Esophagus muscularis mucosa (tissue), 3 donors: Measurements from ENCODE around the gene ISX.

Experiments used
- POLR2A ChIP-seq: fragments of 450-650 bp; IDR thresholded peaks from one replicate; pipeline ENCODE4 v1.6.1; 2017; ENCODE audit warnings: antibody characterized with exemption, moderate library complexity, mild to moderate bottlenecking, low read depth
- POLR2AphosphoS5 ChIP-seq, 2 donors: sonication (generic); formaldehyde crosslinking; IDR thresholded peaks; one replicate each; pipeline ENCODE4 v1.6.1; 2017; ENCODE audit warnings: antibody characterized with exemption in 2 of 2
- TF ChIP-seq, protein P1 (sequence below), 3 experiments: fragments of 200-600 bp in 2 of 3; fragments of 450-650 bp in 1 of 3; sonication (generic) in 2 of 3; IDR thresholded peaks; one replicate each; pipeline ENCODE4 v1.5.1; 2017 to 2019; ENCODE audit warnings: antibody characterized with exemption in 3 of 3, mild to moderate bottlenecking in 2 of 3, moderate library complexity in 1 of 3

DNA sequence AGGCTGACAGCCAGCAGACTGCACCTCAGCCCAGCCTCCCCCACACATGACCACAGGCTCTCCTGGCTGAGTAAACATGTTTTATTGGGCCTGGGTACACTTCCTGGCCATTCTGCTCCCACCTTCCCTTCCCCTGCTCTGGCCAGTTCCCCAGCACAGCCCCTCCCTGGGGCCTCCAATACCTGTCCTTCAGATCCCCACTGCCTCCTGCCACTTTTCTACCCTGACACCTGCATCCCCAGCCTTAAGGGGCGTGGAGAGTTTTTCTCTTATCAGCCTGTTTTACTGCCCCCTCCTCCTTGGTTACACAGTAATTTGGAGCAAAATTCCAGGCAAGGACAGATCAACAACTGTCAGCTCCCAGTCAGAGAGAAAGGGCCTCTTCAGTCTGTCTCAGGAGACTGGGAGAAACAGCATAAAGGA, at the start of gene ISX:
- TF ChIP-seq, protein P1, sequence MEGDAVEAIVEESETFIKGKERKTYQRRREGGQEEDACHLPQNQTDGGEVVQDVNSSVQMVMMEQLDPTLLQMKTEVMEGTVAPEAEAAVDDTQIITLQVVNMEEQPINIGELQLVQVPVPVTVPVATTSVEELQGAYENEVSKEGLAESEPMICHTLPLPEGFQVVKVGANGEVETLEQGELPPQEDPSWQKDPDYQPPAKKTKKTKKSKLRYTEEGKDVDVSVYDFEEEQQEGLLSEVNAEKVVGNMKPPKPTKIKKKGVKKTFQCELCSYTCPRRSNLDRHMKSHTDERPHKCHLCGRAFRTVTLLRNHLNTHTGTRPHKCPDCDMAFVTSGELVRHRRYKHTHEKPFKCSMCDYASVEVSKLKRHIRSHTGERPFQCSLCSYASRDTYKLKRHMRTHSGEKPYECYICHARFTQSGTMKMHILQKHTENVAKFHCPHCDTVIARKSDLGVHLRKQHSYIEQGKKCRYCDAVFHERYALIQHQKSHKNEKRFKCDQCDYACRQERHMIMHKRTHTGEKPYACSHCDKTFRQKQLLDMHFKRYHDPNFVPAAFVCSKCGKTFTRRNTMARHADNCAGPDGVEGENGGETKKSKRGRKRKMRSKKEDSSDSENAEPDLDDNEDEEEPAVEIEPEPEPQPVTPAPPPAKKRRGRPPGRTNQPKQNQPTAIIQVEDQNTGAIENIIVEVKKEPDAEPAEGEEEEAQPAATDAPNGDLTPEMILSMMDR (IDR thresholded peaks at IDR 0.05) = no peak
- TF ChIP-seq POLR2A (no peak), POLR2AphosphoS5 (IDR thresholded peaks at IDR 0.05) (no peak)
